ENCODE data around the gene SCNN1B.
"Not testable (repeated sequence)": the region's sequence is repeated elsewhere in the genome, so short reads cannot be mapped to it uniquely, and the experiment has no call there.

SCNN1B gene, protein sequence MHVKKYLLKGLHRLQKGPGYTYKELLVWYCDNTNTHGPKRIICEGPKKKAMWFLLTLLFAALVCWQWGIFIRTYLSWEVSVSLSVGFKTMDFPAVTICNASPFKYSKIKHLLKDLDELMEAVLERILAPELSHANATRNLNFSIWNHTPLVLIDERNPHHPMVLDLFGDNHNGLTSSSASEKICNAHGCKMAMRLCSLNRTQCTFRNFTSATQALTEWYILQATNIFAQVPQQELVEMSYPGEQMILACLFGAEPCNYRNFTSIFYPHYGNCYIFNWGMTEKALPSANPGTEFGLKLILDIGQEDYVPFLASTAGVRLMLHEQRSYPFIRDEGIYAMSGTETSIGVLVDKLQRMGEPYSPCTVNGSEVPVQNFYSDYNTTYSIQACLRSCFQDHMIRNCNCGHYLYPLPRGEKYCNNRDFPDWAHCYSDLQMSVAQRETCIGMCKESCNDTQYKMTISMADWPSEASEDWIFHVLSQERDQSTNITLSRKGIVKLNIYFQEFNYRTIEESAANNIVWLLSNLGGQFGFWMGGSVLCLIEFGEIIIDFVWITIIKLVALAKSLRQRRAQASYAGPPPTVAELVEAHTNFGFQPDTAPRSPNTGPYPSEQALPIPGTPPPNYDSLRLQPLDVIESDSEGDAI

DNA sequence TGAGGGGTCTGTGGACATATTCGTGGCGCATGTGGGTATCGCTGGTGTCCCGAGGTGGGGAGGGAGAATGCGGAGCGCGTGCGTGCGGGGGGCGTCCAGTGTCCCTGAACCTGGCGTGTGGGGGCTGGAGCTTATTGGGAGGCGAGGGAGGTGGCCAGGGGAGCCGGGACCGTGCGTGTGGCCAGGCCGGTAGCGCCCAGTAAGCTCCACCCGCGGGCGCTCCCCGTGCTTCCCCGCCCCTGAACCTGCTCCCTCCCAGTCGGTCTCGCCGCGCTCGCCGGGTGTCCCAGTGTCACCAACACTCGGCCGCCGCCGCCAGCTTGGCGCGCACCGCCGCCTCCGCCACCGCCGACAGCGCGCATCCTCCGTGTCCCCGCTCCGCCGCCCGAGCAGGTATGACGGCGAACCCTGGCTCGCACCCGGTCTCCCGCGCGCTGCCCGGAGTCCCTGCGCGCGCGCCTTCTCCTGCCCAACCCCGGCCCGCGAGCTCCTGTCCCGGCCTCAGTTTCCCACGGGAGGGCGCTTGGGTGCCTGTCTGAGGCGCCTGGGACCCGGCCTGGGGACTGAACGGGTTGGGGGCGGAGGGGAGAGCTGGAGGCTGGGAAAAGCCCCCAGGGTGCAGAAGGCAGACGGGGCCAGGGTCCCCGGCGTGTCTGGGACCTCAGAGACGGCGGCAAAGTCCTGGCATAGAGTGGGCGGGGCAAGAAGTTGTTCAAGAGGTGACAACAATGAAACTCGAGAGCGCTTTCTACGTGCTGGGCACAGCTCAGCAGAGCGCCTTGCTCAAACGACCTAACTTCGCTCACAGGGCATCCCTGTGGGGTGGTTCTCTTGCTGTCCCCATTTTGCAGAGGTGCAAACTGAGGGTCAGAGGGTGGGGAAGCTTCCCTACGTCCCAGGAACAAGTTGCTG lies at the start of gene SCNN1B:
Gene SCNN1B (plus strand): TSS at position 258 of the 912 bp plus-strand sequence. CDS start 46,298 bp downstream, outside the sequence.
- no peak for FAIRE-seq

DNA sequence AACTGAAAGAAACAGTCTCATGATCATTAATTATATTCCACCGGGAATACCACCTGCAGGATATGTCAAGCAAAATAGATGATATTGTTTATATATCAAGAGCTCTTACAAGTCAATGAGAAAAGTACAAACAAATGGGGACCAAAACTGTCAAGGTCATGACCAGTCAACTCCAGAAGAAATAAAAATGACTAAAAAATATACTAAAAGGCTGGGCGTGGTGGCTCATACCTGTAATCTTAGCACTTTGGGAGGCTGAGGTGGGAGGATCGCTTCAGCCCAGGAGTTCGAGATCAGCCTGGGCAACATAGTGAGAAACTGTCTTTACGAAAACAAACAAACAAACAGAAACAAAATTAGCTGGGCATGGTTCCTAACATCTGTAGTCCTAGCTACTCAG lies 49.8 kb upstream of the SCNN1B start:
- FAIRE-seq = no peak

DNA sequence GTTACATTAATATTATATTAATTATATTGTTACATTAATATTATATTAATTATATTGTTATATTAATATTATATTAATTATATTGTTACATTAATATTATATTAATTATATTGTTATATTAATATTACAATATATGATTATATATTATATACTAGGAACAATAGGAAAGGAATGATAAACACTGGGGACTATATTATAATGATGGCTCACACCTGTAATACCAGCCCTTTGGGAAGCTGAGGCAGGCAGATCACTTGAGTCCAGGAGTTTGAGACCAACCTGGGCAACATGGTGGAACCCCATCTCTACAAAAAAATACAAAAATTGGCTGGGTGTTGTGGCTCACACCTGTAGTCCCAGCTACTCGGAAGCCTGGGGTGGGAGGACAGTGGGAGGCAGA lies 48.5 kb upstream of the SCNN1B start:
- FAIRE-seq = not testable (repeated sequence)

DNA sequence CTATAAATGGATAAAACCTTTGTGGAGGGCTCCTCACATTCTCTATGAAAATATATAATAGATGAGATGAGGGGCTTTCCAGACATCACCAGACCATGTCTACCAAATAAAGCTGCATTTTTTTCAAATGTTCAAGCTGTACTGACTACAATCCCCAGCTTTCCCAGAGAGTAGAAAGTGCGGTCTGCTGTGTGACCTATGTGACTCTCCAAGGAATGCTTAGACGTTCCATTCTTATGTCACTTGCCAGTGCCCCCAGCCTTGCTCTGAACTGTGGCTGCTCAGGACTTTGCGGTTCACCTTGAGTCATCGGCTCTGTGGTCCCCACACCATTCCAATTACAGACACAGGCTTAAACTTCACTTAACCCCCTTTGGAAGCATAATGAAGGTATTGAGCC lies 47.8 kb upstream of the SCNN1B start:
- no peak for FAIRE-seq

DNA sequence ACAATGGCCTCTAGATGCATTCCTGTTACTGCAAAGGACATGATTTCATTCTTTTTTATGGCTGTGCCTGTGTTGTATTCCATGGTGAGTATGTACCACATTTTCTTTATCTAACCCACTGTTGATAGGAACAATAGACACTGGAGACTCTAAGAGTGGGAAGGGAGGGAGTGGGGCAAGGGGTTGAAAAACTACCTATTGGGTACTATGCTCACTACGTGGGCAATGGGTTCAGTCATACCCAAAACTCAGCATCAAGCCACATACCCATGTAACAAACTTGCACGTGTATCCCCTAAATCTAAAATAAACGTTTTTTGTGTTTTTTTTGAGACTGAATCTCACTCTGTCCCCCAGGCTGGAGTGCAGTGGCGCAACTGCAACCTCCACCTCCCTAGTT lies 47.1 kb upstream of the SCNN1B start:
- no peak for FAIRE-seq

DNA sequence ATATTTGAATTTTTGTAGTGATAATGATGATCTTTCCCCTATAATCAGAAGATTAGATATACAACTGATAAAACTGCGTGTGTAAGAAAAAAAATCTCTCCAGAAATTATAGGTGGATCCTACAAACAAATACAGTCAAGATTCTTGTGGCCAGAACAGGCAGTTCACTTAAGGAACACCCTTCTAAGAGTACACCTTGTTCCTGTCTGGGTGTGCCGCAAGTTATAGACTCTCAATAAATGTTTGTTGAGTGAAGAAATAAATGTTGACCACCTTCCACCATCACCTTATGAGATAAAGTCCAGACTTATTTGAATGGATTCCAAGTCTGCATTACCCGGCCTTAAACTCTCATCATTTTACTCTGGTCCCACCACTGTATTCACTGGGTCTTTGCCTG lies 45.7 kb upstream of the SCNN1B start:
- no peak for FAIRE-seq

DNA sequence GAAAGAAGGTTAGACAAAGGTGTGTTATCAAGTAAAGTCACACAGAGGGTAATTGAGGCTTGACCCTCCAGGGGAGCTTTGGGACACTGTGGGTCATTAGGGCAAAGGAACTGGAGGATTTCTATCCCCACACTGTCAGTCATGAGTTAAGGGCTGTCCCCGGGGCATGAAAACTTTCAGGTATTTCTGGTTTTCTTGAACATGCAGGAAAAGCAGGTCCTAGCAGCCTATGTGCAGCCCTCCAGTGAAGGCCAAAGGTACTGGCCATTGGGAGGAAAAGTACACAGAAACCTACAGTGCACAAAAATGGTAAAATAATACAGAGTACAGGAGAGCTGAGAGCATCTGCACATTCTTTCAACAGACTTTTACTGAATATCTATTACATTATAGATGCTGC lies 44.4 kb upstream of the SCNN1B start:
- FAIRE-seq = no peak

DNA sequence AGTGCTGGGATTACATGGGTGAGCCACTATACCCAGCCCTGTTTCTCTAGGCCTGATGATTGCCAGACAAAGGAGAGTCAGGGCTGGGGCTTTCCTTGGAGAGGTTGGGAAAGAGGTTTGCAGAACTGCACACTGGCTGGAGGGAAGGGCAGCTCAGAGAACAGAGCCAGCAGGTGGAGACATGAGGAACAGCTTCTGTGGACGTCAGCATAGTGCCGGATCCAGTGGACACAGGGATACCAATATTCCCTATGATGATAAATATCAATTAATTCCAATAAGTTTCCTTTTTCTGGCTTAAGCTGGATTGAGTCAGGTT lies 43.2 kb upstream of the SCNN1B start:
- FAIRE-seq = no peak

DNA sequence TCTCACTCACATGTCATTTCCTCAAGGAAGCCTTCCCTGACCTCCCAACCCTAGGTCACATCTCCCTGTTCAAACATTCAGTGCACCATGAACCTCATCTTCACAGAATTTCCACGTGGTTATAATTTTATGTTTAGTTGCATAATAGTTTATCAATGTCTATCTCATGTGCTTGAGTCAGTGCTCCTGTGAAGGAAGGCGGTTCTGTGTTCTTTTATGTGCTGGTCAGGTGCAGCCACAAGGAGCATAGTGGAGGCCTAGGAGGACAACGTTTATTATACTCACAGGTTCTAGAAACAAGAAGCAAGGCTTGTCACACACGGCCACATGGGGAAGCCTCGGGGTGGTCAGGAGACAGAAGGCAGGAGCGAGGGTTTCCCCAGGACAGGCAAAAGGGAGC lies 34.5 kb upstream of the SCNN1B start:
- no peak for FAIRE-seq

DNA sequence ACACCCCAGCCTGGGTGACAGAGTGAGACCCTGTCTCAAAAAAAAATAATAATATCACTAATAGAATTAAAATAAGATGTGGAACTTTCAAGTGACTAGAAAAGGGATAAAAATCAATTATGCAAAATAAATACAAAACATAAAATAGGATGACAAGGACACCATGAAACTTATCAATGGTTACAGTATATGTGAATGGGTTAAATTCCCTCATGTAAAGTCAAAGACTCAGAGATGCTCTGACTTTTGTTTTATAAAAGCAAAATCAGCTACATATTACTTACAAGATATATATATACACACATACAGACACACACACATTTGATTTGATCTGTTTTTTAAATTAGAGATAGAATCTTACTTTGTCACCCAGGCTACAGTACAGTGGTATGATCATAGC lies 33.5 kb upstream of the SCNN1B start:
- FAIRE-seq = no peak

DNA sequence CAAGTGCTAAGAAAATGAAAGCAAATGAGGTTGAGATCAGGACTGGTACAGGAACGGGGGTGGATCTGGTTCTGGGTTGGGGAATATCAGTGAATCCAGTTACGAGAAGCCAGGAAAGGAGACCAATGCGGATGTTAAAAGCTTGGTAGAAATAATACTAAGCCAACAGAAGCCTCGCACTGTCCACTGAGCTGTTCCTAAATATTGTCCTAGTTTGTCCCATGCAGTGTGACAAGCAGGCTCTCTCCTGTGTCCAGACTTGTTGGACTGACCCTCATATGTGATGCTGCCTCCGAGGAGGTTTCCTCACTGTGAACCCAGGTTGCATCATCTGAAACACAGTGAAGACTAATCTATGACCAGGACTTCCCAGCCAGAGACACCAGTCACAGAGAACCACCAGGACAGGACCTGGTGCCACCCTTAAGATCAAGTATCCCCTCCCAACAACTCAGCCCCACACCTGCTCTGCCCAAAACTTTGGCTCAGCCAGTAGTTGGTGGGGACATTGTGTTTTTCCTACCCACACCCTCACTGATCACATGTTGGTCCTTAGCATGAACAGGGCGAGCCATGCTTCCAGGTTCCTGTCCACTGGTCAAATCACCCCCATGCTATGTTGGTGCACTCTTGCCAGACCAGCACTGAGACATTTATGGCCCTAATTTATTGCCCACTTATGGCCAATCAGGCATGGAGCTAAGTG lies 32.7 kb upstream of the SCNN1B start:
- FAIRE-seq = no peak

DNA sequence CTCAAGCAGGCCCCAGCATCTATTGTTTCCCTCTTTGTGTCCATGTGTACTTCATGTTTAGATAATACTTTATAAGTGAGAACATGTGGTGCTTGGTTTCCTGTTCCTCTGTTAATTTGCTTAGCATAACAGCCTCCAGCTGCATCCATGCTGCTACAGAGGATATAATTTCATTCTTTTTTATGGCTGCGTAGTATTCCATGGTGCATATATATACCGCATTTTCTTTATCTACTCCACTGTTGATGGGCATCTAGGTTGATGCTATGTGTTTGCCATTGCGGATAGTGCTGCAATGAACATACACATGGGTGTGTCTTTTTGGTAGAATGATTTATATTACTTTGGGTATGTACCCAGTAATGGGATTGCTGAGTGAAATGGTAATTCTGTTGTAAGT lies 31.4 kb upstream of the SCNN1B start:
- FAIRE-seq = no peak

DNA sequence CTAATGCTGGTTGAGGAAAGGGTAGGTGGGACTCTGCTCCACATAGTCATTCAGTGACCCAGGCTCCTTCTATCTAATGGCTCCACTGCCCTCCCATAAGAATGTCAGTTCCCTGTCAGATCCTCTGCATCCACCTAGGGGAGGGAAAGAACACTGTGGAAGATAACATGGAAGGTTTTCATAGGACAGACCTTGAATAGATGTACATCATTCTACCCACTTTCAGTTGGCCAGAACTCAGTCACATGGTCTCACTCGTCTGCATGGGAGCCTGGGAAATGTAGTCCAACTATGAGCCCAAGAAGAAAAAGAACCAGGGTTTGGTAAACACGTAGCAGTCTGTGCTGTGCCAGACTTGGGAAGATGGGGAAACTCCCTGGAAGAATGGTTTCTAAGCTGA lies 27.1 kb upstream of the SCNN1B start:
- no peak for FAIRE-seq

DNA sequence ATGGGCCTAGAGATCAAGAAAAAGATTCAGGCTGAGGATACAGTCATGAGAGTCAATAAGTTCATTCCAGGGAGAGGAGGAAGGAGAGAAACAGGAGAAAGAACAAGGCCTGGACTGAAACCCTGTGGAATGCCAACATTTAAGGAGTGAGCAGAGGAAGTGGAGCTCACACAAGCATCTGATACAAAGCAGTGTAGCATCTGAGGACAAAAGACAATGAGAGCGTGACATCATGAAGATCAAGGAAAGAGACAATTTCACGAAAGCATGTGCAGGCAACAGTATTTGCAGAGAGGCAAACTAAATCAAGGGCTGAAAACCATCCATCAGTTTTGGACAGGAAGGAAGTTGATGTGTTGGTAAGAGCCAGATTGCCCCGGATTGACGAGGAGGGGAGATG lies 25.3 kb upstream of the SCNN1B start:
- FAIRE-seq = no peak

DNA sequence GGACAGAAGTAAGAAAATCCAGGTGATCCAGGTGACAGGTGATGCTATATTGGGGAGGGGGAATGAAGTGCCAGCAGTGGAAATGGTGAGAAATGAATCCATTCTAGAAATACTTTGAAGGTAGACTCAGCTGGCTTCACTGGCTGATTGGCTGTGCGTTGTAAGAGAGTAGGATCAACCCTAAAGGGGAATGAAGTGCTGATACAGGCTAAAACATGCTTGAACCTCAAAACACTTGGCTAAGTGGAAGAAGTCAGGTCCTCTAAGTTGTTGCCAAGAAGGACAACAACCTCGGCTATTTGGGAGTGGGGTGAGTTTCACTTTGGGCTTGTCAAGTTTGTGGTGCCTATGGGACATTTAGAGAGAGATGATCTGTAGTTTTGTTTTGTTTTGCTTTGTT lies 24.1 kb upstream of the SCNN1B start:
- no peak for FAIRE-seq

DNA sequence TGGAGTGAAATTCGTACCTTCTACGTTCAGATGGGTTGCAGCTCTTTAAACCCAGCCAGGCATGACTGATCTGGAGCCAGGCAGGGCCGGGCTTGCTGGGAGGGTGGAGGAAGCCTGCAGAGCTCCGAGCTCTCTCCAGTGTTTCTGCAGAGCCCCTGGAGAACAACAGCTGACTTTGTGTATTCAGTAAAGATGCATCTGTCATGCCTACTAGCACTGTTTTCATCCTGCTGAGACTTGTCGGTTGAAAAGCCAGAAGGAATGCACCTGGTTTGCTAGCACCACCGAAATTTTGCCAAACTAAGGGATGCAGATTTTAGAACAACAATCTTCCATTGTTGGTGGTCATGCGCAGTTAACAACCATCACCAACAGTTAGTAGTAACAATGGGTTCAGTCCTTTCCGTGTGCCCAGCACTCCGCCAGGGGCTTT lies 22.4 kb upstream of the SCNN1B start:
- FAIRE-seq = no peak

DNA sequence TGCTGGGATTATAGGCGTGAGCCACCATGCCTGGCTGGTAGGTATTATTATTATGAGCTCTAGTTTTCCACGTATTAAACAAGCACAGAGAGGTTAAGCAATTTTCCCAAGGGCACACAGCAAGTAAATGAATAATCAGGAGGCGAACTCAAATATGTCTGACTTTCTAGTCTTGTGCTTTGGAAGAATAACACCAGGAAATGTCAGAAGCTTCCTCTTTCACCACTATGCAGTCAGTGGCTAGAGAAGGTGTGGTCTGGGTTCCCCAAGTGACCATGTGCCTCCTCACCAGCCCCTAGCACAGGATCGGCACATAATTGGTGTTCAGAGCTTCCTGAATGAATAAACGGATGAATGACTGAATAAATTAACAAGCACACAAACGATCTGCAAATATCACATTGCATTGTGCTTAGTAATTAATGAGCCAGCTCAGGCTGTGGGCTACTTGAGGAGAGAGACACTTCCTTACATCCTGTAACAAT lies 21.6 kb upstream of the SCNN1B start:
- FAIRE-seq = no peak

DNA sequence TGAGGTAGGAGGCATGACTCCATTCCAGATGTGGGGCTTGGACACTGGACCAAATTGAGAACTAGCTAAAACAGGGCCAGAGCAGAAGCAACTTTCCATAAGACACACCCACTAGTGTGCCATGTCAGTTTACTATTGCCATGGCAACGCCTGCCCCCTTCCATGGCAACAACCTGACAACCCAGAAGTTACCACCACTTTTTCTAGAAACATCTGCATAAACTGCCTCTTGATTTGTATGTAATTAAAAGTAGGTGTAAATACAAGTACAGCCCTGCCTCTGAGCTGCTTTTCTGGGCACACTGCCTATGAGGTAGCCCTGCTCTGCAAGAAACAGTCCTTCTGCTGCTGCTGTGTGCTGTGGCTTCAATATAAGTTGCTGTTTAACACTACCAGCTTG lies 19.5 kb upstream of the SCNN1B start:
- no peak for FAIRE-seq

DNA sequence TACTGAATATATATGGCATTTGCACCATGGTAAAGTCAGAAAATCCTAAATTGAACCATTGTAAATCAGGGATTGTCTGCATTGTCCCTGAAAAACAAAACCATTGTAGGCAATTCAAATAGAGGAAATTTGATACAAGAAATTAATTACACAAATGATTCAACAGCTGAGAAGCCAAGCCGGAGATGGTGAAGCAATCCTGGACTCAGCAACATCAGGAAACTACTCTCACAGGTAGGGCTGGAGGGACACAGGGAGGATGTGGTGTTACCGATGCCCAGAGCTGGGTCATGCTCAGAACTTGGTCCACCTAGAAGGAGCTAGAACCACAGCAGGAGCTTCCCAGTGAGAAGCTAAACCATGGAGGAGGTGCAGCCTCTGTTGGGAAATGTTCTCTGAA lies 18.5 kb upstream of the SCNN1B start:
- FAIRE-seq = no peak

DNA sequence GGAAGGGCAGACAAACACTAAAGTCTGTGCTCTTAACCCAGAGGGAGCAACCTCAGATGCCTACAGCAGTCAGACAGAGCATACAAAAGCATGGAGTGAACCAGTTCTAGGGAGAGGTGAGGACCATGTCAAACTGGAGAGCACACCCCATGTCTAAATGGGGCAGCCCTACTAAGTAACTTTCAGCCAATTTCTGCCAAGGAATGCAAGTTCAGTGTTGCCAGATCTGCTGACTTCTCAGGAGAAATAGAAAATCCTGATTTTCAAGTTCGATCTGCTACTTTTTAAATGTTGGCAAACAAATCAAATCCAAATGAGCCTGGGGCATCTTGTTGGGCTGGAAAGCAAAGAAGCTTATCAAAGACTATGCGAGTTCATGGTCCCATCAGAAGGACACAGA lies 17.5 kb upstream of the SCNN1B start:
- no peak for FAIRE-seq

DNA sequence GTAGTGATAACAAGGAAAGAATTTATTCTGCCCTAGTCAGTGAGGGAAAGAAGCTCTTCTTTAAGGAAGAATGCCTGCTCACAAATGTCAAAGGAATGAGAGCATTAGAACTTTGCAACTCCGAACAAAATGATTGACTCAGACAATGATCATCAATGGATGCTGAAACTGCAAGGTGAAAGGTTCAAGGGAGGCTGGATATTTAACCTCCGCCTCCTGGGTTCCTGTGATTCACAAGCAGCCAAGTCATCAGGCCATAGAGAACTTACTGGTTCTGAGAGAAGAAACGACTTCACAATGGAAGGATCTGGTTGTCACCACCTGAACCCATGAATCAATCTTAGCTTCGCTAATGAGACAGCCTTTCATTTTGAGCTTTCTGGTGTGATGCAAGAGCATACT lies 16.0 kb upstream of the SCNN1B start:
- FAIRE-seq = no peak

DNA sequence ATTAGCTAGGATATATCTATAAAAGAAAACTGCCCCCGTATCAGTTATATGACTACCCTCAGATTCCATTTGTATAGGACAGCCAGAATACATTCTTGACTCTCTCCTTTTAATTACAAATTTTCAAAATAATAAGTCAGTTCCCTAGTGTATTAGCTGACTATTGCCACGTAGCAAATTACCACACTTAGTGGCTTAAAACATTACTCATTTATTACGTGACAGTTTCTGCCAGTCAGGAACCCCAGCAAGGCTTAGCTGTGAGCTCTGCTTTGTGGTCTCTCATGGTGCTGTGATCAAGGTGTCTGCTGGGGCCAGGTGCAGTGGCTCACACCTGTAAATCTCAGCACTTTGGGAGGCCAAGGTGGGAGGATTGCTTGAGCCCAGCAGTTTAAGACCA lies 13.9 kb upstream of the SCNN1B start:
- no peak for FAIRE-seq

All from G401.6 (cell line).